H1 (cell line): ENCODE measurements around the gene DIABLO. TPM values are rescaled to one million over a fixed set of nuclear protein-coding genes. Genes with fewer than 3 reads are reported as not detected.

Source experiments
- CTCF ChIA-PET: fragments of 300-600 bp; sonication (Branson Sonifier 250); formaldehyde crosslinking; loops from one replicate; lab custom pipeline; 2021; ENCODE audit not compliant: partially characterized antibody; lab: Charles Lee
- POLR2A ChIA-PET: fragments of 300-600 bp; sonication (Branson Sonifier 250); formaldehyde crosslinking; loops from one replicate; lab custom pipeline; 2021; ENCODE audit warnings: inconsistent platforms; ENCODE audit not compliant: partially characterized antibody; lab: Charles Lee
- DNase-seq, 2 experiments: peaks; one replicate each; pipeline versions ENCODE4 v3.0.0 to v3.0.0-alpha.2; 2010 to 2022; ENCODE audit warnings: low spot score in 2 of 2, low read depth in 1 of 2, mixed read lengths in 1 of 2
- FAIRE-seq: peaks from 2 replicates; lab custom pipeline; 2011; peaks lifted over from hg19 to GRCh38; lab: Jason Lieb, UNC
- H2AFZ ChIP-seq: 2 replicates; pipeline ENCODE4 v1.8.1; 2012; ENCODE audit warnings: low read length, inconsistent platforms
- H2AK5ac ChIP-seq: 2 replicates; pipeline ENCODE4 v1.6.1; 2013; ENCODE audit warnings: low read depth, low read length
- H2BK120ac ChIP-seq: replicated peaks from 2 replicates; pipeline ENCODE3; 2013; ENCODE audit warnings: low read depth, low read length, inconsistent platforms
- H2BK12ac ChIP-seq: 2 replicates; pipeline ENCODE4 v1.6.1; 2013; ENCODE audit warnings: low read depth, low read length
- H2BK15ac ChIP-seq: 2 replicates; pipeline ENCODE4 v1.6.1; 2013; ENCODE audit warnings: low read length
- H2BK20ac ChIP-seq: 2 replicates; pipeline ENCODE4 v1.6.1; 2013; ENCODE audit warnings: low read length
- H2BK5ac ChIP-seq: 2 replicates; pipeline ENCODE4 v1.6.1; 2013; ENCODE audit warnings: low read depth, low read length
- H3K14ac ChIP-seq: 2 replicates; pipeline ENCODE4 v1.6.1; 2013; ENCODE audit warnings: inconsistent platforms; ENCODE audit not compliant: insufficient read length
- H3K18ac ChIP-seq: 2 replicates; pipeline ENCODE4 v1.6.1; 2013; ENCODE audit warnings: low read length; ENCODE audit errors: extremely low read depth
- H3K23ac ChIP-seq: 2 replicates; pipeline ENCODE4 v1.6.1; 2013; ENCODE audit warnings: inconsistent platforms; ENCODE audit not compliant: insufficient read length
- H3K23me2 ChIP-seq: 2 replicates; pipeline ENCODE4 v1.6.1; 2013; ENCODE audit warnings: low read depth, low read length
- H3K27ac ChIP-seq: 2 replicates; pipeline ENCODE4 v1.6.1; 2011; ENCODE audit warnings: low read depth, low read length, inconsistent platforms
- H3K27me3 ChIP-seq, 4 experiments: replicated peaks in 1 of 4; 1 replicate in 1 of 4; 2 replicates in 3 of 4; pipeline versions ENCODE4 v1.6.1 to v1.8.1; 2011 to 2013; ENCODE audit warnings: low read length in 3 of 4, mild to moderate bottlenecking in 3 of 4, inconsistent platforms in 2 of 4, mixed read lengths in 2 of 4, moderate library complexity in 1 of 4; ENCODE audit not compliant: control insufficient read depth in 3 of 4, insufficient read depth in 3 of 4; ENCODE audit errors: extremely low read depth in 1 of 4
- H3K36me3 ChIP-seq, 4 experiments: 2 replicates each; pipeline versions ENCODE4 v1.6.1 to v1.8.1; 2011 to 2013; ENCODE audit warnings: mild to moderate bottlenecking in 4 of 4, low read length in 3 of 4, moderate library complexity in 2 of 4, control low read depth in 1 of 4, inconsistent platforms in 1 of 4; ENCODE audit not compliant: insufficient read depth in 4 of 4, control insufficient read depth in 2 of 4
- H3K4ac ChIP-seq: replicated peaks from 2 replicates; pipeline ENCODE3; 2013; ENCODE audit warnings: low read length, low read depth, mixed read lengths, inconsistent platforms; ENCODE audit not compliant: insufficient read length
- H3K4me1 ChIP-seq, 4 experiments: replicated peaks in 1 of 4; 1 replicate in 1 of 4; 2 replicates in 3 of 4; pipeline versions ENCODE4 v1.6.1 to v1.8.1; 2011 to 2013; ENCODE audit warnings: low read length in 3 of 4, inconsistent platforms in 2 of 4, mixed read lengths in 1 of 4; ENCODE audit not compliant: insufficient read depth in 4 of 4, control insufficient read depth in 3 of 4
- H3K4me2 ChIP-seq, 2 experiments: 2 replicates each; pipeline versions ENCODE4 v1.6.1 to v1.8.1; 2011 to 2013; ENCODE audit warnings: low read depth in 2 of 2, low read length in 2 of 2, control low read depth in 1 of 2, inconsistent platforms in 1 of 2, mild to moderate bottlenecking in 1 of 2; ENCODE audit not compliant: insufficient read depth in 1 of 2
- H3K4me3 ChIP-seq, 4 experiments: fragments of 200-600, 300-600 bp in 1 of 4; sonication (generic), shearing (Covaris generic), sonication (Bioruptor Twin) in 1 of 4; 2 replicates each; pipeline versions ENCODE4 v1.5.1 to v1.8.1; 2011 to 2016; ENCODE audit warnings: low read length in 4 of 4, low read depth in 3 of 4, control low read depth in 2 of 4, inconsistent platforms in 2 of 4, mild to moderate bottlenecking in 2 of 4, mixed read lengths in 1 of 4, moderate library complexity in 1 of 4; ENCODE audit not compliant: insufficient read depth in 2 of 4; ENCODE audit errors: extremely low read depth in 1 of 4
- H3K56ac ChIP-seq: replicated peaks from 2 replicates; pipeline ENCODE3; 2013; ENCODE audit warnings: low read depth, mild to moderate bottlenecking, mixed read lengths, low read length, inconsistent platforms; ENCODE audit not compliant: insufficient read length
- H3K79me1 ChIP-seq: 2 replicates; pipeline ENCODE4 v1.6.1; 2013; ENCODE audit warnings: low read depth, low read length, control low read depth
- H3K79me2 ChIP-seq, 2 experiments: 2 replicates each; pipeline versions ENCODE4 v1.6.1 to v1.8.1; 2012 to 2013; ENCODE audit warnings: low read length in 2 of 2, mild to moderate bottlenecking in 2 of 2, inconsistent platforms in 1 of 2; ENCODE audit not compliant: insufficient read depth in 2 of 2, control insufficient read depth in 1 of 2
- H3K9ac ChIP-seq, 4 experiments: replicated peaks in 1 of 4; 1 replicate in 1 of 4; 2 replicates in 3 of 4; pipeline versions ENCODE4 v1.6.1 to v1.8.1; 2011 to 2013; ENCODE audit warnings: low read depth in 3 of 4, low read length in 3 of 4, control low read depth in 2 of 4, mild to moderate bottlenecking in 2 of 4, moderate library complexity in 2 of 4, inconsistent platforms in 1 of 4; ENCODE audit errors: extremely low read depth in 1 of 4
- H3K9me3 ChIP-seq, 2 experiments: 2 replicates each; pipeline versions ENCODE4 v1.6.1 to v1.8.1; 2012 to 2013; ENCODE audit warnings: mild to moderate bottlenecking in 2 of 2, moderate library complexity in 2 of 2, control low read depth in 1 of 2, inconsistent platforms in 1 of 2, low read depth in 1 of 2, low read length in 1 of 2, mixed read lengths in 1 of 2; ENCODE audit not compliant: insufficient read depth in 2 of 2
- H4K20me1 ChIP-seq, 2 experiments: replicated peaks in 1 of 2; 2 replicates each; pipeline versions ENCODE3 to v1.8.1; 2011 to 2013; ENCODE audit warnings: inconsistent platforms in 2 of 2, low read length in 2 of 2, mild to moderate bottlenecking in 1 of 2; ENCODE audit not compliant: insufficient read depth in 2 of 2, control insufficient read depth in 1 of 2
- H4K5ac ChIP-seq: 2 replicates; pipeline ENCODE4 v1.6.1; 2013; ENCODE audit warnings: low read length, low read depth, mixed read lengths, inconsistent platforms; ENCODE audit not compliant: insufficient read length
- H4K8ac ChIP-seq: 2 replicates; pipeline ENCODE4 v1.8.0; 2013; ENCODE audit warnings: mild to moderate bottlenecking, moderate library complexity, low read length, inconsistent platforms; ENCODE audit not compliant: insufficient read depth; ENCODE audit errors: extremely low read depth
- H4K91ac ChIP-seq: replicated peaks from 2 replicates; pipeline ENCODE3; 2013; ENCODE audit warnings: low read length, mixed read lengths, inconsistent platforms; ENCODE audit not compliant: insufficient read length
- EZH2 ChIP-seq: fragments of 200-600 bp; sonication (generic); IDR thresholded peaks from 2 replicates; pipeline ENCODE4 v1.7.1; 2012; ENCODE audit warnings: low read depth, mild to moderate bottlenecking, moderate library complexity, low read length, inconsistent platforms; ENCODE audit not compliant: severe bottlenecking
- POLR2A ChIP-seq, 2 experiments: IDR thresholded peaks; 1 replicate in 1 of 2; 2 replicates in 1 of 2; pipeline ENCODE4 v1.6.1; 2011; ENCODE audit warnings: low read depth in 2 of 2, low read length in 2 of 2, mild to moderate bottlenecking in 2 of 2; ENCODE audit errors: control extremely low read depth in 1 of 2
- WGBS, 2 experiments: shearing (Covaris generic) in 1 of 2; methylation state at CpG; one replicate each; pipeline versions ENCODE4 v1.1.6 to v1.1.7; 2013 to 2015; ENCODE audit warnings: low lambda C conversion rate in 2 of 2, mixed read lengths in 2 of 2, inconsistent platforms in 1 of 2, low coverage in 1 of 2, missing lambda C conversion rate in 1 of 2; ENCODE audit not compliant: insufficient replicate concordance in 2 of 2, insufficient coverage in 1 of 2, insufficient read length in 1 of 2; ENCODE audit errors: extremely low coverage in 1 of 2, missing lambda C conversion rate in 1 of 2; 5-methylcytosine and 5-hydroxymethylcytosine counted together
- polyA plus RNA-seq, 7 experiments: library from polyadenylated mRNA; depleted of rRNA in 3 of 7; stranded (reverse) in 5 of 7; unstranded in 2 of 7; fragments of >200 nt in 5 of 7; fragments of 200-250 nt in 2 of 7; gene quantifications; 1 replicate in 5 of 7; 2 replicates in 1 of 7; 4 replicates in 1 of 7; pipeline versions ENCODE4 v1.2.1 to v1.2.3, GENCODE V29; 2011 to 2013; ENCODE audit warnings: missing spikeins in 2 of 7, mixed read lengths in 2 of 7
- total RNA-seq: library from RNA; stranded (reverse); fragmentation: NEBNext Ultra II Directional; extraction: Animal tissue kit (Norgen Biotek cat#: 25700); gene quantifications from 2 replicates; pipeline ENCODE4 v1.2.1, GENCODE V29; 2021

Gene DIABLO
- total and polyA plus RNA-seq, 2 of the 8 experiments (the other 6 are each of a cell fraction or from before 2014, with no cell fraction given) = 65.2 to 68.3 TPM

- Histone ChIP-seq H4K91ac (no peak overlapping the region), H3K23ac (no peak overlapping the region), H3K79me1 (no peaks in the 10 kb centered on the region), H3K27ac (no peak overlapping the region), H3K4me1 (no peaks in the 10 kb centered on the region), H3K27me3 (no peaks in the 10 kb centered on the region), H3K14ac (no peak overlapping the region), H2BK5ac (no peak overlapping the region), H4K20me1 (no peaks in the 10 kb centered on the region), H2AFZ (no peak overlapping the region), H3K79me2 (no peaks in the 10 kb centered on the region), H3K4me2 (no peak overlapping the region), H3K56ac (no peak overlapping the region), H3K18ac (no peak overlapping the region), H4K5ac (no peak overlapping the region), H2BK120ac (no peak overlapping the region), H2BK20ac (no peak overlapping the region), H3K36me3 (peaks cover 0 to 12% (median 3%) of the 10 kb centered on the region in 4 experiments; a peak in 5 of 8 replicates), H4K8ac (no peak overlapping the region), H3K4ac (no peak overlapping the region), H2BK15ac (no peak overlapping the region), H3K9ac (no peak overlapping the region), H3K23me2 (no peaks in the 10 kb centered on the region), H3K4me3 (no peak overlapping the region), H3K9me3 (no peaks in the 10 kb centered on the region), H2BK12ac (no peak overlapping the region)
- ChIA-PET CTCF (interaction anchor here (0.8 to 1.2 kb wide), 2 partner anchors 9 to 12 kb away, joined by 3 to 4 read pairs; no protein-coding TSS in a partner anchor), POLR2A (interaction anchor here (0.7 to 2.0 kb wide), 3 partner anchors 12 to 17 kb away, joined by 3 to 5 read pairs (median 4); no protein-coding TSS in a partner anchor)
- DNase-seq = no peak
- 93% methylated on average over 11 of the region's 11 CpGs; no CpG with 5 or more reads in 1 of the 2 experiments for WGBS, 2 experiments
- TF ChIP-seq EZH2 = no peak
- TF ChIP-seq POLR2A (IDR thresholded peaks at IDR 0.05; ENCODE audit: control extremely low read depth in 1 of 2, low read depth in 2 of 2, low read length in 2 of 2) = no peak
- TF ChIP-seq, all 59 proteins: peak for 0
- FAIRE-seq = no peak
- no peak overlapping the region for H2AK5ac ChIP-seq
These were observed 18.9 kb upstream of the DIABLO start for GRCh38 chr12:122244565-122245371.
